ENCODE data around the gene FBXW10.
"Not testable (repeated sequence)": the region's sequence is repeated elsewhere in the genome, so short reads cannot be mapped to it uniquely, and the experiment has no call there.

Gene FBXW10

GRCh38 chr17:18743699-18744421 is at the start of gene FBXW10:
Gene FBXW10, plus strand, starts transcription at chr17:18744054. Its CDS starts 191 bp downstream, at chr17:18744245.
- H3K4me2 ChIP-seq (ENCODE audit: low read length); H2AFZ ChIP-seq (ENCODE audit: low read length); H3K9me3 ChIP-seq (ENCODE audit: low read length); H3K4me3 ChIP-seq (ENCODE audit: low read depth, low read length, poor library complexity, severe bottlenecking); H3K79me2 ChIP-seq (ENCODE audit: insufficient read depth, low read length); H3K9me2 ChIP-seq (ENCODE audit: low read depth, low read length); H3K27ac ChIP-seq (ENCODE audit: low read depth, low read length, poor library complexity, severe bottlenecking); H3K4me1 ChIP-seq (ENCODE audit: insufficient read depth, low read length, severe bottlenecking); H4K20me1 ChIP-seq (ENCODE audit: insufficient read depth, low read length); H3K27me3 ChIP-seq (ENCODE audit: insufficient read depth, low read length); H3F3A ChIP-seq (ENCODE audit: insufficient read depth, low read length); H3K36me3 ChIP-seq (ENCODE audit: insufficient read depth, low read length); H3K9ac ChIP-seq (ENCODE audit: low read length): not testable (repeated sequence)

GRCh38 chr17:18695143-18695542 is 48.7 kb upstream of the FBXW10 start:
- H3F3A ChIP-seq (ENCODE audit: insufficient read depth, low read length); H3K9me2 ChIP-seq (ENCODE audit: low read depth, low read length); H3K9me3 ChIP-seq (ENCODE audit: low read length); H3K27me3 ChIP-seq (ENCODE audit: insufficient read depth, low read length); H3K27ac ChIP-seq (ENCODE audit: low read depth, low read length, poor library complexity, severe bottlenecking); H3K79me2 ChIP-seq (ENCODE audit: insufficient read depth, low read length); H3K4me3 ChIP-seq (ENCODE audit: low read depth, low read length, poor library complexity, severe bottlenecking); H3K4me2 ChIP-seq (ENCODE audit: low read length); H3K9ac ChIP-seq (ENCODE audit: low read length); H3K36me3 ChIP-seq (ENCODE audit: insufficient read depth, low read length); H3K4me1 ChIP-seq (ENCODE audit: insufficient read depth, low read length, severe bottlenecking); H4K20me1 ChIP-seq (ENCODE audit: insufficient read depth, low read length); H2AFZ ChIP-seq (ENCODE audit: low read length): not testable (repeated sequence)

GRCh38 chr17:18698473-18699103 is 45.3 kb upstream of the FBXW10 start:
- H2AFZ ChIP-seq (ENCODE audit: low read length) = not testable (repeated sequence)

GRCh38 chr17:18705955-18706354 is 37.9 kb upstream of the FBXW10 start:
- not testable (repeated sequence) for H3K4me3 ChIP-seq (ENCODE audit: low read depth, low read length, poor library complexity, severe bottlenecking); H2AFZ ChIP-seq (ENCODE audit: low read length); H3K4me2 ChIP-seq (ENCODE audit: low read length); H3K9me3 ChIP-seq (ENCODE audit: low read length); H3F3A ChIP-seq (ENCODE audit: insufficient read depth, low read length); H3K9me2 ChIP-seq (ENCODE audit: low read depth, low read length); H3K79me2 ChIP-seq (ENCODE audit: insufficient read depth, low read length); H3K27ac ChIP-seq (ENCODE audit: low read depth, low read length, poor library complexity, severe bottlenecking); H3K9ac ChIP-seq (ENCODE audit: low read length); H3K36me3 ChIP-seq (ENCODE audit: insufficient read depth, low read length); H4K20me1 ChIP-seq (ENCODE audit: insufficient read depth, low read length); H3K4me1 ChIP-seq (ENCODE audit: insufficient read depth, low read length, severe bottlenecking); H3K27me3 ChIP-seq (ENCODE audit: insufficient read depth, low read length)

More at GRCh38 chr17:18698473-18699103, 45.3 kb upstream of the FBXW10 start:
- peak overlapping the region; percentile 70 for H3K4me2 ChIP-seq (ENCODE audit: low read length)
- not testable (repeated sequence) for H3K9me3 ChIP-seq (ENCODE audit: low read length); H3K9me2 ChIP-seq (ENCODE audit: low read depth, low read length); H3K36me3 ChIP-seq (ENCODE audit: insufficient read depth, low read length); H3K27me3 ChIP-seq (ENCODE audit: insufficient read depth, low read length); H3K4me1 ChIP-seq (ENCODE audit: insufficient read depth, low read length, severe bottlenecking); H3F3A ChIP-seq (ENCODE audit: insufficient read depth, low read length); H3K27ac ChIP-seq (ENCODE audit: low read depth, low read length, poor library complexity, severe bottlenecking); H3K79me2 ChIP-seq (ENCODE audit: insufficient read depth, low read length); H4K20me1 ChIP-seq (ENCODE audit: insufficient read depth, low read length)
- peak overlapping the region; percentile 68 for H3K4me3 ChIP-seq (ENCODE audit: low read depth, low read length, poor library complexity, severe bottlenecking)
- H3K9ac ChIP-seq (ENCODE audit: low read length) = peak overlapping the region; percentile 66

- not testable (repeated sequence) for H4K20me1 ChIP-seq (ENCODE audit: insufficient read depth, low read length); H3K27me3 ChIP-seq (ENCODE audit: insufficient read depth, low read length); H3K4me2 ChIP-seq (ENCODE audit: low read length); H3K4me3 ChIP-seq (ENCODE audit: low read depth, low read length, poor library complexity, severe bottlenecking); H2AFZ ChIP-seq (ENCODE audit: low read length); H3K9ac ChIP-seq (ENCODE audit: low read length); H3K9me2 ChIP-seq (ENCODE audit: low read depth, low read length); H3K79me2 ChIP-seq (ENCODE audit: insufficient read depth, low read length); H3K4me1 ChIP-seq (ENCODE audit: insufficient read depth, low read length, severe bottlenecking); H3K36me3 ChIP-seq (ENCODE audit: insufficient read depth, low read length); H3K9me3 ChIP-seq (ENCODE audit: low read length); H3F3A ChIP-seq (ENCODE audit: insufficient read depth, low read length); H3K27ac ChIP-seq (ENCODE audit: low read depth, low read length, poor library complexity, severe bottlenecking)
Observed at GRCh38 chr17:18708215-18708614, 35.6 kb upstream of the FBXW10 start.
